Psoas muscle (tissue), 8 donors: ENCODE data around the gene CALHM3. TPM values are rescaled to one million over a fixed set of nuclear protein-coding genes. Genes with fewer than 3 reads are reported as not detected.

Source experiments
- ATAC-seq, 4 donors: fragments of 200-7000 bp; cut with Tn5 transposase; one replicate each; pipeline ENCODE4 v1.9.1; 2020; ENCODE audit warnings: moderate library complexity in 3 of 4, mild to moderate bottlenecking in 2 of 4
- DNase-seq, 2 donors: peaks; one replicate each; pipeline ENCODE4 v3.0.0-alpha.2; 2020
- H3K27ac ChIP-seq: fragments of 200-600 bp; one replicate; pipeline ENCODE4 v1.8.0; 2022
- H3K27me3 ChIP-seq, 3 donors: fragments of 200-600 bp in 1 of 3; one replicate each; pipeline versions ENCODE4 v1.6.1 to v1.8.0; 2013 to 2022; ENCODE audit warnings: low read length in 2 of 3, mild to moderate bottlenecking in 2 of 3, moderate library complexity in 1 of 3; ENCODE audit not compliant: insufficient read depth in 3 of 3
- H3K36me3 ChIP-seq, 2 donors: fragments of 200-600 bp in 1 of 2; one replicate each; pipeline versions ENCODE4 v1.6.1 to v1.8.0; 2013 to 2022; ENCODE audit warnings: low read depth in 1 of 2, mild to moderate bottlenecking in 1 of 2, moderate library complexity in 1 of 2; ENCODE audit not compliant: insufficient read depth in 1 of 2
- H3K4me1 ChIP-seq: fragments of 200-600 bp; one replicate; pipeline ENCODE4 v1.8.0; 2022
- H3K4me3 ChIP-seq: fragments of 200-600 bp; one replicate; pipeline ENCODE4 v1.8.0; 2022; ENCODE audit warnings: mild to moderate bottlenecking
- H3K9me3 ChIP-seq: fragments of 200-600 bp; one replicate; pipeline ENCODE4 v1.8.0; 2022
- WGBS, 3 donors: extraction: QIAGEN DNeasy Blood & Tissue Kit; methylation state at CpG; one replicate each; pipeline versions ENCODE4 v1.1.6 to v1.1.7; 2013; 5-methylcytosine and 5-hydroxymethylcytosine counted together
- intact Hi-C, 2 donors: fragments of 100-400 bp; cut with DNase I; formaldehyde crosslinking; loops; one replicate each; pipeline versions ENCODE4 v1.11.0 to v1.14.2; 2022
- polyA plus RNA-seq, 3 donors: library from polyadenylated mRNA; stranded (reverse); fragments of 200-250 nt; gene quantifications; one replicate each; pipeline ENCODE4 v1.2.3, GENCODE V29; 2013
- total RNA-seq, 4 donors: library from RNA; stranded (reverse); fragmentation: NEBNext Ultra II Directional in 2 of 4; extraction: Animal tissue kit (Norgen Biotek cat#: 25700) in 2 of 4; gene quantifications; one replicate each; pipeline versions ENCODE4 v1.2.1 to v1.2.4, GENCODE V29; 2021 to 2023
- TF ChIP-seq, protein P1 (sequence below): fragments of 200-600 bp; IDR thresholded peaks from one replicate; pipeline ENCODE4 v1.8.0; 2022; ENCODE audit warnings: antibody characterized with exemption
- donor health status: healthy with polysubstance abuse.
- donor health status: DM: no; HTN: no; CAD: no; lungs with moderate emphysema.
- donor health status: Bipolar disorder and iron deficiency.
- donor health status: healthy.
- donor health status: DM: yes; HTN: yes; CAD: no.
- donor health status: DM: no; HTN: no; CAD: no.
- donor health status: DM: no; HTN: no; CAD: no.
- donor health status: DM: yes; HTN: yes; CAD: no.

Gene CALHM3
- total and polyA plus RNA-seq, 7 donors: not detected

DNA sequence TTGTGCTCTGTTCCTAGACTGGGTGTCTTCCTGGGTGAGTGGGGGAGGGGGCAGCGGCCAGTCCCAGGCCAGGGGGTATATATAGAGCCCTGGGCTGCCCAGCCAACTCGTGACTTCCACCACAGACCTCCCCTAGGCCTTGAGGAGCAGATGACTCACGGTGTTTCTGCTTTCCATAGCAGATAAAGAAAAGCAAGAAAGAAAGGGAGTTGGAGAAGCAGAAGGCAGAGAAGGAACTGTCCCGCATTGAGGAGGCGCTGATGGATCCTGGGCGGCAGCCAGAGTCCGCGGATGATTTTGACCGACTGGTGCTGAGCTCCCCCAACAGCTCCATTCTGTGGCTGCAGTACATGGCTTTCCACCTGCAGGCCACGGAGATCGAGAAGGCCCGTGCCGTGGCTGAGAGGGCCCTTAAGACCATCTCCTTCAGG lies 37.0 kb downstream of the CALHM3 start:
- peaks cover 14% of the 10 kb centered on the region for H3K4me1 ChIP-seq
- ATAC-seq: peak; percentile 60 to 76 (median 66)

DNA sequence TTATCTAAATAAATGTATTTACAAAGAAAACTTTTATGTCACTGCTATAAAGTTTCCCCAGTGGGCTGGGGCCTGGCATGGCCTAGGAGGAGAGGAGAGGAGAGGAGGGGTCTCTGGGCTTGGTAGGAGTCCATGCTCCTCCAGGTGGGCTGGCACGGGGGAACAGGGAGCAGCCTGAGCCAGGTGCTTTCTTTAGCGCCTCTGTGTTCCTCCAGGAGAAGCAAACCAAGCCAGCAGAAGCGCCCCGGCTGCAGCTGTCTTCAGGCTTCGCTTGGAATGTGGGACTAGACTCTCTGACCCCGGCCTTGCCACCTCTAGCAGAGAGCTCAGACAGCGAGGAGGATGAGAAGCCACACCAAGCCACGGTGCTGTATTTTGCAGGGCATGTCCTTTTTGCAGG lies 37.4 kb downstream of the CALHM3 start:
- H3K36me3 ChIP-seq: peaks cover 14 to 100% of the 10 kb centered on the region in 2 donors

More for the DNA sequence above, 37.0 kb downstream of the CALHM3 start:
- TF ChIP-seq, protein P1, sequence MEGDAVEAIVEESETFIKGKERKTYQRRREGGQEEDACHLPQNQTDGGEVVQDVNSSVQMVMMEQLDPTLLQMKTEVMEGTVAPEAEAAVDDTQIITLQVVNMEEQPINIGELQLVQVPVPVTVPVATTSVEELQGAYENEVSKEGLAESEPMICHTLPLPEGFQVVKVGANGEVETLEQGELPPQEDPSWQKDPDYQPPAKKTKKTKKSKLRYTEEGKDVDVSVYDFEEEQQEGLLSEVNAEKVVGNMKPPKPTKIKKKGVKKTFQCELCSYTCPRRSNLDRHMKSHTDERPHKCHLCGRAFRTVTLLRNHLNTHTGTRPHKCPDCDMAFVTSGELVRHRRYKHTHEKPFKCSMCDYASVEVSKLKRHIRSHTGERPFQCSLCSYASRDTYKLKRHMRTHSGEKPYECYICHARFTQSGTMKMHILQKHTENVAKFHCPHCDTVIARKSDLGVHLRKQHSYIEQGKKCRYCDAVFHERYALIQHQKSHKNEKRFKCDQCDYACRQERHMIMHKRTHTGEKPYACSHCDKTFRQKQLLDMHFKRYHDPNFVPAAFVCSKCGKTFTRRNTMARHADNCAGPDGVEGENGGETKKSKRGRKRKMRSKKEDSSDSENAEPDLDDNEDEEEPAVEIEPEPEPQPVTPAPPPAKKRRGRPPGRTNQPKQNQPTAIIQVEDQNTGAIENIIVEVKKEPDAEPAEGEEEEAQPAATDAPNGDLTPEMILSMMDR: peak; percentile 3
- no peak overlapping the region for H3K4me3 ChIP-seq
- intact Hi-C loops: no loop called here
- peak overlapping the region; percentile 33 for H3K27ac ChIP-seq
- H3K36me3 ChIP-seq: peaks cover 16 to 100% of the 10 kb centered on the region in 2 donors
- DNase-seq: peak; percentile 49 to 66
- no peaks in the 10 kb centered on the region for H3K9me3 ChIP-seq
- no peaks in the 10 kb centered on the region for H3K27me3 ChIP-seq
- WGBS, 3 donors: 77 to 80% (median 78%) methylated on average over 13 of the region's 13 CpGs

DNA sequence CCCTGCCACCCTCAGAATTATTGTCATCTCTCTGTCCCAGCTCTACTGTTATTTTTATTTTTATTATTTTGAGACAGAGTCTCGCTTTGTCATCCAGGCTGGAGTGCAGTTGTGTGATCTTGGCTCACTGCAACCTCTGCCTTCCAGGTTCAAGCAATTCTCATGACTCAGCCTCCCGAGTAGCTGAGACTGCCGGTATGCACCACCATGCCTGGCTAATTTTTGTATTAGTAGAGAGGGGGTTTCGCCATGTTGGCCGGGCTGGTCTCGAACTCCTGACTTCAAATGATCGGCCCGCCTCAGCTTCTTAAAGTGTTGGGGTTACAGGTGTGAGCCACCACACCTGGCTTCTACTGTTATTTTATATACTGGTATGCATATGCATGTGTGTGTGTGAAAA lies 37.8 kb downstream of the CALHM3 start:
- WGBS, 3 donors: 88 to 97% (median 89%) methylated on average over 8 of the region's 8 CpGs
- Histone ChIP-seq H3K27me3 (no peaks in the 10 kb centered on the region), H3K4me1 (peaks cover 8% of the 10 kb centered on the region), H3K36me3 (peaks cover 14 to 100% of the 10 kb centered on the region in 2 donors), H3K4me3 (no peak overlapping the region), H3K9me3 (no peaks in the 10 kb centered on the region), H3K27ac (no peak overlapping the region)
- no peak for DNase-seq
- no peak for ATAC-seq
- TF ChIP-seq, protein P1: no peak
- intact Hi-C loops: no loop called here

More for the DNA sequence above, 37.4 kb downstream of the CALHM3 start:
- Histone ChIP-seq H3K27me3 (no peaks in the 10 kb centered on the region), H3K4me1 (peaks cover 9% of the 10 kb centered on the region), H3K27ac (no peak overlapping the region), H3K4me3 (no peak overlapping the region), H3K9me3 (no peaks in the 10 kb centered on the region)
- ATAC-seq: peak; percentile 2 to 33 (median 13)
- WGBS, 3 donors: 56 to 73% (median 64%) methylated on average over 8 of the region's 8 CpGs
- intact Hi-C loops: no loop called here
- DNase-seq: no peak
- TF ChIP-seq, protein P1: no peak

DNA sequence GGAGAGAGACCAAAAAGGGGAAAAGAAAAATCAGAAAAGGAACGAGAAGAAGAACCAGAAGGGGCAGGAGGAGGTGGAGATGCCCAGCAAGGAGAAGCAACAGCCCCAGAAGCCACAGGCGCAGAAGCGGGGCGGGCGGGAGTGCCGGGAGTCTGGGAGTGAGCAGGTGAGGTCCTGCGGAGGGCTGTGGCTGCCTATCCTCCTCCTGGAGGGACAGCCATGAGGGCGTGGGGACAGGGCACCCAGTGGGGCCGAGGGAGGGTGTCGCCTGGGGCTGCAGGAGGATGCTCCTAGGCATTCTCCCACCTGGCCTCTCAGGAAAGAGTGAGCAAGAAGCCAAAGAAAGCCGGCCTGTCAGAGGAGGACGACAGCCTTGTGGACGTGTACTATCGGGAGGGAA lies 38.6 kb downstream of the CALHM3 start:
- DNase-seq: no peak
- peaks cover 14 to 100% of the 10 kb centered on the region in 2 donors for H3K36me3 ChIP-seq
- 92 to 94% (median 94%) methylated on average over 14 of the region's 14 CpGs for WGBS, 3 donors
- H3K9me3 ChIP-seq: no peaks in the 10 kb centered on the region
- no peaks in the 10 kb centered on the region for H3K27me3 ChIP-seq
- H3K27ac ChIP-seq: no peak overlapping the region
- TF ChIP-seq, protein P1: no peak
- H3K4me3 ChIP-seq: no peak overlapping the region
- H3K4me1 ChIP-seq: peaks cover under 1% of the 10 kb centered on the region
- no peak for ATAC-seq
- intact Hi-C loops: no loop called here

DNA sequence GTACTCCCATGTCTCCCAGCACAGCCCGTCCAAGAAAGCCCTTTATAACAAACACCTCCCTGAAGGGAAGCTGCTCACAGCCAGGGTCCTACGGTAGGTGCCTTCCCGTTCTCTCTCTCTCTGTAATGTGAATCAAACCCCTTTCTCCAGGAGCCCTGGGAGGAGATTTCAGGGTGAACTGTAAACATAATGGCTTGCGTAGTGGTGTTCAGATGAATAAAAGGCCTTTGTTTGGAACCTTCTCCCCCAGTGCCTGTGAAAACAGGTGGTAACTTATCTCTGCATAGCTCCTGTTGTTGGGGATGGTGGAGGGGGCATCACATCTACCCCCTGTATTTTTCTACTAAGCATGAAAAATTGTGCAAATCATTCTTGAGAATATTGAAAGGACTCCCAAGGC lies 39.3 kb downstream of the CALHM3 start:
- H3K27ac ChIP-seq: no peak overlapping the region
- H3K36me3 ChIP-seq: peaks cover 14 to 100% of the 10 kb centered on the region in 2 donors
- no peak for DNase-seq
- intact Hi-C loops: no loop called here
- TF ChIP-seq, protein P1: no peak
- H3K9me3 ChIP-seq: no peaks in the 10 kb centered on the region
- H3K4me1 ChIP-seq: no peaks in the 10 kb centered on the region
- 86 to 87% (median 87%) methylated on average over 4 of the region's 4 CpGs for WGBS, 3 donors
- H3K27me3 ChIP-seq: no peaks in the 10 kb centered on the region
- ATAC-seq: no peak
- no peak overlapping the region for H3K4me3 ChIP-seq
